Measurements from ENCODE around the gene FLVCR2.

FLVCR2 gene, protein sequence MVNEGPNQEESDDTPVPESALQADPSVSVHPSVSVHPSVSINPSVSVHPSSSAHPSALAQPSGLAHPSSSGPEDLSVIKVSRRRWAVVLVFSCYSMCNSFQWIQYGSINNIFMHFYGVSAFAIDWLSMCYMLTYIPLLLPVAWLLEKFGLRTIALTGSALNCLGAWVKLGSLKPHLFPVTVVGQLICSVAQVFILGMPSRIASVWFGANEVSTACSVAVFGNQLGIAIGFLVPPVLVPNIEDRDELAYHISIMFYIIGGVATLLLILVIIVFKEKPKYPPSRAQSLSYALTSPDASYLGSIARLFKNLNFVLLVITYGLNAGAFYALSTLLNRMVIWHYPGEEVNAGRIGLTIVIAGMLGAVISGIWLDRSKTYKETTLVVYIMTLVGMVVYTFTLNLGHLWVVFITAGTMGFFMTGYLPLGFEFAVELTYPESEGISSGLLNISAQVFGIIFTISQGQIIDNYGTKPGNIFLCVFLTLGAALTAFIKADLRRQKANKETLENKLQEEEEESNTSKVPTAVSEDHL

GRCh38 chr14:75578102-75578785 lies at the start of gene FLVCR2:
TSS of gene FLVCR2 (plus strand) at chr14:75578620. CDS start at chr14:75578973, 353 bp downstream.
- DNase-seq (ENCODE audit: low read depth in 2 of 2): peak; percentile 77 to 87
- TF ChIP-seq, protein P1, sequence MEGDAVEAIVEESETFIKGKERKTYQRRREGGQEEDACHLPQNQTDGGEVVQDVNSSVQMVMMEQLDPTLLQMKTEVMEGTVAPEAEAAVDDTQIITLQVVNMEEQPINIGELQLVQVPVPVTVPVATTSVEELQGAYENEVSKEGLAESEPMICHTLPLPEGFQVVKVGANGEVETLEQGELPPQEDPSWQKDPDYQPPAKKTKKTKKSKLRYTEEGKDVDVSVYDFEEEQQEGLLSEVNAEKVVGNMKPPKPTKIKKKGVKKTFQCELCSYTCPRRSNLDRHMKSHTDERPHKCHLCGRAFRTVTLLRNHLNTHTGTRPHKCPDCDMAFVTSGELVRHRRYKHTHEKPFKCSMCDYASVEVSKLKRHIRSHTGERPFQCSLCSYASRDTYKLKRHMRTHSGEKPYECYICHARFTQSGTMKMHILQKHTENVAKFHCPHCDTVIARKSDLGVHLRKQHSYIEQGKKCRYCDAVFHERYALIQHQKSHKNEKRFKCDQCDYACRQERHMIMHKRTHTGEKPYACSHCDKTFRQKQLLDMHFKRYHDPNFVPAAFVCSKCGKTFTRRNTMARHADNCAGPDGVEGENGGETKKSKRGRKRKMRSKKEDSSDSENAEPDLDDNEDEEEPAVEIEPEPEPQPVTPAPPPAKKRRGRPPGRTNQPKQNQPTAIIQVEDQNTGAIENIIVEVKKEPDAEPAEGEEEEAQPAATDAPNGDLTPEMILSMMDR (IDR thresholded peaks at IDR 0.05; ENCODE audit: low read depth, low read length): no peak
- H3K4me3 ChIP-seq (replicated peaks in 1 of 2; ENCODE audit: low read depth in 2 of 2, low read length in 2 of 2): peak within 1 kb of the TSS; percentile 64 to 68

- no peak overlapping the region for H3K4me3 ChIP-seq (replicated peaks in 1 of 2; ENCODE audit: low read depth in 2 of 2, low read length in 2 of 2)
- TF ChIP-seq, protein P1 (IDR thresholded peaks at IDR 0.05; ENCODE audit: low read depth, low read length): no peak
- DNase-seq (ENCODE audit: low read depth in 2 of 2): peak in 1 of 2 donors; percentile 62
These were observed 47.2 kb upstream of the FLVCR2 start for GRCh38 chr14:75531256-75531655.

- DNase-seq (ENCODE audit: low read depth in 2 of 2): peak in 1 of 2 donors; percentile 72
- TF ChIP-seq, protein P1 (IDR thresholded peaks at IDR 0.05; ENCODE audit: low read depth, low read length): no peak
- H3K4me3 ChIP-seq (replicated peaks in 1 of 2; ENCODE audit: low read depth in 2 of 2, low read length in 2 of 2): no peak overlapping the region
These were observed 46.6 kb upstream of the FLVCR2 start for GRCh38 chr14:75531660-75532317.

- TF ChIP-seq, protein P1 (IDR thresholded peaks at IDR 0.05; ENCODE audit: low read depth, low read length): no peak
- no peak overlapping the region for H3K4me3 ChIP-seq (replicated peaks in 1 of 2; ENCODE audit: low read depth in 2 of 2, low read length in 2 of 2)
- DNase-seq (ENCODE audit: low read depth in 2 of 2): no peak
These were observed 44.4 kb upstream of the FLVCR2 start for GRCh38 chr14:75533791-75534555.

DNA sequence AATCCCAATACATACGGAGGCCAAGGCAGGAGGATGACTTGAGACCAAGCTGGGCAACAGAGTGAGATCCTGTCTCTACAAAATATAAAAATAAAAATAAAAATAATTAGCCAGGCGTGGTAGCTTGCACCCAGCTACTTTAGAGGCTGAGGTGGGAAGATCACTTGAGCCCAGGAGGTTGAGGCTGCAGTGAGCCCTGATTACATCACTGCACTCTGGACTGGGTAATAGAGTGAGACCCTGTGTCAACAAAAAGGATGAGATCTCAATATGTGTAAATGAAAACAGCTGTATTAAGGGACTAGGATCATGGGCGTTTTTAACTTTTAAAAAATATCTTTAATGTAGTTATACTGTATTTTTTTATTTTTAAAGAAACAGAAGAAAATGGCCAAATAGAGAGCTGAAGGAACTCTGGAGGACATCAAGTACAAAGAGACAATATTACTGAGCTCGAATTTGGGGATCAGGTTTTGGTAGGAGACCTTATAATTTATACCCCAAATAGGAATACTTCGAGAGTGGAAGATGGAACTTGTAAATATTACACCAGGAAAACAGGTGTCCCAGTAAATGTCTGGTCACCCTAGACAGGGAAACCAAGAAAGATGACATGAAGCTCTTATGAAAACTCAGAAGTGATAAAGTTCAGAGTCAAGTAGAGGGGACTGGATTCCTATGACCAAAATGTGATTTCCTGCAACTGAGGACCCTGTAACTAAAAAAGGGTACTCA lies 43.1 kb upstream of the FLVCR2 start:
- no peak overlapping the region for H3K4me3 ChIP-seq (replicated peaks in 1 of 2; ENCODE audit: low read depth in 2 of 2, low read length in 2 of 2)
- TF ChIP-seq, protein P1 (IDR thresholded peaks at IDR 0.05; ENCODE audit: low read depth, low read length): no peak
- no peak for DNase-seq (ENCODE audit: low read depth in 2 of 2)

All from cardiac fibroblast (primary cell).